ENCODE measurements around the gene CNOT6. TPM values are rescaled to one million over a fixed set of nuclear protein-coding genes. Genes with fewer than 3 reads are reported as not detected.
"Not testable (repeated sequence)": the region's sequence is repeated elsewhere in the genome, so short reads cannot be mapped to it uniquely, and the experiment has no call there.

Gene CNOT6
- total RNA-seq, 1 experiment from 2014 or later: 10.6 TPM

- intact Hi-C loops (cut with micrococcal nuclease): no loop called here
- Histone ChIP-seq H3K79me2 (ENCODE audit: low read length) (peaks cover 76% of the 10 kb centered on the region), H3K9ac (ENCODE audit: low read length) (no peak overlapping the region), H3F3A (ENCODE audit: low read length, unreplicated experiment) (no peaks in the 10 kb centered on the region), H3K27me3 (ENCODE audit: low read length) (no peaks in the 10 kb centered on the region), H3K4me1 (ENCODE audit: insufficient read depth, low read length) (peaks cover 1% of the 10 kb centered on the region), H3K9me3 (ENCODE audit: low read length) (no peaks in the 10 kb centered on the region), H3K27ac (ENCODE audit: low read length) (no peak overlapping the region), H4K20me1 (ENCODE audit: low read length) (no peaks in the 10 kb centered on the region), H3K36me3 (ENCODE audit: low read depth, low read length) (peaks cover 5% of the 10 kb centered on the region; the same call in 1 of the 2 replicates), H3K4me3 (ENCODE audit: low read length) (no peak overlapping the region), H3K9me2 (replicated peaks; ENCODE audit: low read length) (no peaks in the 10 kb centered on the region), H3K4me2 (ENCODE audit: low read length) (no peak overlapping the region), H2AFZ (ENCODE audit: low read length) (no peak overlapping the region)
- DNase-seq (no peak), ATAC-seq (no peak)
- TF ChIP-seq EZH2 (IDR thresholded peaks at IDR 0.05; ENCODE audit: low read length, unreplicated experiment) (no peak), CTCF (conservative IDR thresholded peaks at IDR 0.05; ENCODE audit: low read depth, low read length) (no peak), EZH2phosphoT487 (IDR thresholded peaks at IDR 0.05; ENCODE audit: borderline replicate concordance, low read length) (no peak)
- BruUV-seq (replicated peaks): no TSS peak
- ChIA-PET POLR2A (ENCODE audit: unreplicated experiment) (no interaction called here), CTCF (no interaction called here)
Measured at GRCh38 chr5:180526269-180526668, 32.1 kb downstream of the CNOT6 start.

- ChIA-PET POLR2A (ENCODE audit: unreplicated experiment) (no interaction called here), CTCF (no interaction called here)
- TF ChIP-seq CTCF (conservative IDR thresholded peaks at IDR 0.05; ENCODE audit: low read depth, low read length) (no peak), EZH2 (IDR thresholded peaks at IDR 0.05; ENCODE audit: low read length, unreplicated experiment) (no peak), EZH2phosphoT487 (IDR thresholded peaks at IDR 0.05; ENCODE audit: borderline replicate concordance, low read length) (no peak)
- Histone ChIP-seq H3K4me3 (ENCODE audit: low read length) (no peak overlapping the region), H2AFZ (ENCODE audit: low read length) (no peak overlapping the region), H3K9me3 (ENCODE audit: low read length) (no peaks in the 10 kb centered on the region), H4K20me1 (ENCODE audit: low read length) (no peaks in the 10 kb centered on the region), H3K9me2 (replicated peaks; ENCODE audit: low read length) (no peaks in the 10 kb centered on the region), H3K4me1 (ENCODE audit: insufficient read depth, low read length) (no peaks in the 10 kb centered on the region), H3K4me2 (ENCODE audit: low read length) (no peak overlapping the region), H3K9ac (ENCODE audit: low read length) (no peak overlapping the region), H3K27me3 (ENCODE audit: low read length) (no peaks in the 10 kb centered on the region), H3K36me3 (ENCODE audit: low read depth, low read length) (peaks cover 5% of the 10 kb centered on the region; the same call in 1 of the 2 replicates), H3K27ac (ENCODE audit: low read length) (no peak overlapping the region), H3F3A (ENCODE audit: low read length, unreplicated experiment) (no peaks in the 10 kb centered on the region), H3K79me2 (ENCODE audit: low read length) (peaks cover 63% of the 10 kb centered on the region)
- ATAC-seq: no peak
- intact Hi-C loops (cut with micrococcal nuclease): no loop called here
- BruUV-seq (replicated peaks): no TSS peak
- DNase-seq: no peak
Measured at GRCh38 chr5:180527659-180528058, 33.5 kb downstream of the CNOT6 start.

- intact Hi-C loops (cut with micrococcal nuclease); H2AFZ ChIP-seq (ENCODE audit: low read length); H3K36me3 ChIP-seq (ENCODE audit: low read depth, low read length); H3F3A ChIP-seq (ENCODE audit: low read length, unreplicated experiment); ATAC-seq; BruUV-seq (replicated peaks); H3K9me3 ChIP-seq (ENCODE audit: low read length); H3K4me1 ChIP-seq (ENCODE audit: insufficient read depth, low read length); H3K27me3 ChIP-seq (ENCODE audit: low read length); H3K27ac ChIP-seq (ENCODE audit: low read length); POLR2A ChIA-PET (ENCODE audit: unreplicated experiment); H3K4me2 ChIP-seq (ENCODE audit: low read length); H3K9me2 ChIP-seq (replicated peaks; ENCODE audit: low read length); DNase-seq; H3K4me3 ChIP-seq (ENCODE audit: low read length); CTCF ChIA-PET; H4K20me1 ChIP-seq (ENCODE audit: low read length); H3K9ac ChIP-seq (ENCODE audit: low read length): not testable (repeated sequence)
- H3K79me2 ChIP-seq (ENCODE audit: low read length): peaks cover 28% of the 10 kb centered on the region
Measured at GRCh38 chr5:180531036-180531585, 36.9 kb downstream of the CNOT6 start.

Data from PC-3 (cell line).